HEK293 (cell line): ENCODE measurements around the gene TOM1.
A peak's percentile ranks its signal among the peaks of the same experiment; 100 is the strongest.

ENCODE experiments used
- CTCF ChIA-PET: fragments of 350-600 bp; formaldehyde crosslinking; extraction: SDS; loops from one replicate; lab custom pipeline; 2021; ENCODE audit warnings: antibody characterized with exemption; lab: Yijun Ruan, JAX
- POLR2A ChIA-PET: fragments of 300-600 bp; formaldehyde crosslinking; extraction: SDS; loops from one replicate; lab custom pipeline; 2020; ENCODE audit warnings: antibody characterized with exemption, inconsistent platforms; lab: Yijun Ruan, JAX
- H3K27ac ChIP-seq: fragments of 200-500 bp; sonication (Bioruptor generic); 2 replicates; pipeline ENCODE4 v1.5.1; 2014; ENCODE audit warnings: low read depth, low read length, control low read depth, inconsistent platforms; ENCODE audit errors: extremely low read depth
- H3K36me3 ChIP-seq, 2 experiments: fragments of 200-500 bp in 1 of 2; sonication (Bioruptor generic) in 1 of 2; 1 replicate in 1 of 2; 2 replicates in 1 of 2; pipeline ENCODE4 v1.5.1; 2014 to 2017; ENCODE audit warnings: inconsistent platforms in 2 of 2, low read length in 2 of 2; ENCODE audit not compliant: control insufficient read depth in 2 of 2, insufficient read depth in 1 of 2
- H3K4me1 ChIP-seq: fragments of 200-500 bp; sonication (Bioruptor generic); 2 replicates; pipeline ENCODE4 v1.5.1; 2014; ENCODE audit warnings: mild to moderate bottlenecking, low read length, inconsistent platforms; ENCODE audit not compliant: control insufficient read depth, insufficient read depth
- H3K4me3 ChIP-seq: 2 replicates; pipeline ENCODE4 v1.5.1; 2011; ENCODE audit warnings: low read depth, mild to moderate bottlenecking, control low read depth, low read length, moderate library complexity
- H3K9me3 ChIP-seq: fragments of 200-500 bp; sonication (Bioruptor generic); 2 replicates; pipeline ENCODE4 v1.5.1; 2014; ENCODE audit warnings: low read depth, low read length, inconsistent platforms; ENCODE audit not compliant: control insufficient read depth, insufficient read depth
- EGR2 ChIP-seq: fragments of 450-650 bp; formaldehyde crosslinking; IDR thresholded peaks from 2 replicates; pipeline ENCODE4 v1.5.1; 2016; ENCODE audit warnings: low read depth, missing biosample characterization, missing genetic modification characterization
- KLF16 ChIP-seq: fragments of 450-650 bp; formaldehyde crosslinking; IDR thresholded peaks from 2 replicates; pipeline ENCODE4 v1.5.1; 2017; ENCODE audit warnings: missing biosample characterization, missing genetic modification characterization
- KLF7 ChIP-seq: fragments of 450-650 bp; formaldehyde crosslinking; IDR thresholded peaks from 2 replicates; pipeline ENCODE4 v1.5.1; 2016; ENCODE audit warnings: missing biosample characterization, missing genetic modification characterization, borderline replicate concordance
- SCRT1 ChIP-seq: fragments of 450-650 bp; formaldehyde crosslinking; IDR thresholded peaks from 2 replicates; pipeline ENCODE4 v1.5.1; 2016; ENCODE audit warnings: missing biosample characterization, missing genetic modification characterization, borderline replicate concordance
- SP3 ChIP-seq: fragments of 450-650 bp; formaldehyde crosslinking; IDR thresholded peaks from 2 replicates; pipeline ENCODE4 v1.5.1; 2016; ENCODE audit warnings: missing biosample characterization, missing genetic modification characterization
- ZBTB20 ChIP-seq: fragments of 450-650 bp; formaldehyde crosslinking; IDR thresholded peaks from 2 replicates; pipeline ENCODE4 v1.5.1; 2016; ENCODE audit warnings: missing biosample characterization, missing genetic modification characterization
- ZEB2 ChIP-seq: fragments of 450-650 bp; formaldehyde crosslinking; IDR thresholded peaks from 2 replicates; pipeline ENCODE4 v1.5.1; 2016; ENCODE audit warnings: missing biosample characterization, missing genetic modification characterization
- ZFP69B ChIP-seq: fragments of 450-650 bp; formaldehyde crosslinking; IDR thresholded peaks from 2 replicates; pipeline ENCODE4 v1.5.1; 2016; ENCODE audit warnings: missing biosample characterization, missing genetic modification characterization
- ZNF146 ChIP-seq: fragments of 450-650 bp; formaldehyde crosslinking; IDR thresholded peaks from 2 replicates; pipeline ENCODE4 v1.5.1; 2016; ENCODE audit warnings: missing biosample characterization, missing genetic modification characterization
- ZNF155 ChIP-seq: fragments of 450-650 bp; formaldehyde crosslinking; IDR thresholded peaks from 2 replicates; pipeline ENCODE4 v1.5.1; 2016; ENCODE audit warnings: missing biosample characterization, missing genetic modification characterization
- ZNF366 ChIP-seq: fragments of 450-650 bp; formaldehyde crosslinking; conservative IDR thresholded peaks from 2 replicates; pipeline ENCODE4 v1.5.1; 2016; ENCODE audit warnings: missing biosample characterization, missing genetic modification characterization
- ZNF391 ChIP-seq: fragments of 450-650 bp; formaldehyde crosslinking; IDR thresholded peaks from 2 replicates; pipeline ENCODE4 v1.5.1; 2016; ENCODE audit warnings: low read depth, missing biosample characterization, missing genetic modification characterization, borderline replicate concordance
- ZNF561 ChIP-seq: fragments of 450-650 bp; IDR thresholded peaks from 2 replicates; pipeline ENCODE4 v1.5.1; 2018; ENCODE audit warnings: missing biosample characterization, missing genetic modification characterization, borderline replicate concordance
- ZXDB ChIP-seq: fragments of 450-650 bp; formaldehyde crosslinking; IDR thresholded peaks from 2 replicates; pipeline ENCODE4 v1.5.1; 2016; ENCODE audit warnings: missing biosample characterization, missing genetic modification characterization
- TF ChIP-seq, protein P1 (sequence below): fragments of 450-650 bp; formaldehyde crosslinking; IDR thresholded peaks from 2 replicates; pipeline ENCODE4 v1.5.1; 2016; ENCODE audit warnings: missing biosample characterization, missing genetic modification characterization
- TF ChIP-seq, protein P2 (sequence below): sonication (generic); formaldehyde crosslinking; IDR thresholded peaks from 2 replicates; pipeline ENCODE4 v1.8.1; 2022; ENCODE audit warnings: mild to moderate bottlenecking, moderate library complexity, missing genetic modification reagents
- TF ChIP-seq, protein P3 (sequence below): fragments of 450-650 bp; formaldehyde crosslinking; IDR thresholded peaks from 2 replicates; pipeline ENCODE4 v1.5.1; 2016; ENCODE audit warnings: missing biosample characterization, missing genetic modification characterization
- TF ChIP-seq, protein P4 (sequence below): fragments of 450-650 bp; formaldehyde crosslinking; IDR thresholded peaks from 2 replicates; pipeline ENCODE4 v1.5.1; 2016; ENCODE audit warnings: missing biosample characterization, missing genetic modification characterization
- TF ChIP-seq, protein P5 (sequence below): fragments of 450-650 bp; formaldehyde crosslinking; IDR thresholded peaks from 2 replicates; pipeline ENCODE4 v1.5.0; 2017; ENCODE audit warnings: missing biosample characterization, missing genetic modification characterization, borderline replicate concordance
- TF ChIP-seq, protein P6 (sequence below): fragments of 450-650 bp; formaldehyde crosslinking; IDR thresholded peaks from 2 replicates; pipeline ENCODE4 v1.5.1; 2016; ENCODE audit warnings: missing biosample characterization, missing genetic modification characterization

TOM1 gene

DNA sequence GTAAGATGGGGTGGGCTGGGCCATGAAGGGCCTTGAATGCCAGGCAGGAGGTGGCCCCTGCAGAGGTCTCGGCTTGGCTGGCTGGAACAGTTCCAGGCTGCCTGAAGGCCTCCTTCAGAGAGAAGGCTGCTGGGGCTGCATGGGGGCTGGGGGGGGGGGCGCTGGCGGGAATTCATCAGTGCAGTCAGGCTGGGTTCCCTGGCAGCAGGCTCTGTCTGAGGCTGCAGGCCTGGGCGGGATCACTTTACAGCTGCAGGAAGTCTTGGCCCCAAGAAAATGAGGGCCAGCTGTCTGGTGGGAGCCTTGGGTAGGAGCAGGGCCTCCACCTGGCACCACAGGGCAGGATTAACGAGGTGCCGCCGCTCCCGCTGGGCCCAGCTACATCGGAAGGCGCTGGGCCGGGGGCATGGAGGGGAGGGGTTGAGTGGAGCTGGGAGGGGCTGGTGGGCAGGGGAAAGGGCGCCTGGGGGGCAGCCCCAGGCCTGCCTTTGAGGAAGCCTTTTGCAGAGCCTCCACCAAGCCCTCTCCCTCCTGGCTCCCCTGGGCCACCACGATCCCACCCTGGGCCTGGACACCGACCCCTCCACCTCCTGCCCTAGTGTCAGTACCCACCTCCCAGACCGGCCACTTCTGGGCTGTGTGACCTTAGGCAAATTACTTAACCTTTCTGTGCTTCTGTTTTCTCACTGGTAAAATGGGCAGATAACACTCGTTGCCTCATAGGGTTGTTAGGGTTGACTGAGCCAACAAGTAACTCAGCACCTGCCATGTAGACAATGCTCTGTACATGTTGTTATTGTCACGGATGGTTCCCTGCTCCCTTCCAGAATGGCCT is 50.2 kb downstream of the TOM1 start (continued):
- TF ChIP-seq SCRT1 (tag by site-specific recombination) (no peak), EGR2 (tag by site-specific recombination) (0 out of 2 replicates have a peak, but pooled peaks have one; percentile 29), ZNF155 (tag by site-specific recombination) (no peak)
- TF ChIP-seq, all 188 proteins: peak for 5

DNA sequence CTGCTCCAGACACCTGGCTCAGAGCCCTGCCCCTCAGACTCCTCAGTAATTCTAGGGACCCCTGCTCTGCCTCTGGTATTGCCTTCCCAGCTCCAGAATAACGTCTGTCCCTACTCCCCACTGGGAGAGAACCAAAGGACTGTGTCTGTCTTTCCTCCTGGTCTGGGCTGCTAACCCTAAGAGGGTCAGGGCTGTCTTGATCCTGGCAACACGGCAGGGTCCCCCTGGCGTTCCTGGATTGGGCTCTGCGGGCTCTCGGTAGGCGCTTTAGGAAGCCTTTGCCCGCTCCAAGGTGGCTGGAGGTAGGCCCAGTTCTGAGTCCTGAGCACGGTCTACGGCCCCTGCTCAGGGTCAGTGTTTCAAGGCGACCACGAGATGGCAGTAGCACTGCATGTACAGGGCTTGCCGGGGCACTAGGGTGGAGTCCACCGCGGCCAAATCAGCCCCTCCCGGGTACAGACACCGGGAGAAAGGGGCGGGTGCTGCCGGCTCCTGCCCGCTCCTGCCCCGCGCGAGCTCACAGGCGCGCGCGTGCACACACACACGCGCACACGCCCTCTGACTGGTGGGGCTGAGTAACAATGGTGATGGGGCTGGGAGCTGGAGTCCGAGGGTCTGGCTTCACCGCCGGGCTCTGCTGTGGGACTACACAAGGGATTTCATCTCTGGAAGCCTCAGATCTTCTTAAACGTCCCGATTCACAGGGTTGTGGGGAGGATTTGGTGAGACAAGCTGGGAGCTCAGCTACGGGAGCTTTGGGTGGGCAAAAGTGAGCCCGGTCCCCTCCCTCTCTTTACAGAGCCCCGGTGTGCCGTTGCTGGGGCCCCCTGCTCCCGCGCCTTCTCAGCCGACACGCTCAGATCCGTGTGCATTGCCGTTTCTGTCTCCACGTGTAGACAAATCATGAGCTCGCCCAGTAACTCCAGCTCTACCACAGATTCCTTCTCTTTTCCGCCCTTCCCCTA is 51.1 kb downstream of the TOM1 start:
- Histone ChIP-seq H3K27ac (peak overlapping the region; percentile 10; the same call in 1 of the 2 replicates), H3K4me3 (peak overlapping the region; percentile 46), H3K9me3 (no peaks in the 10 kb centered on the region), H3K4me1 (no peaks in the 10 kb centered on the region), H3K36me3 (peaks cover 0 to 13% of the 10 kb centered on the region in 2 experiments; a peak in 1 of 3 replicates)
- ChIA-PET POLR2A (interaction anchor here (0.6 to 1.9 kb wide), 10 partner anchors 10 to 890 kb away, joined by 3 to 5 read pairs (median 3); partner anchors contain the start of genes HMOX1 and TOM1), CTCF (interaction anchor here (0.6 to 2.9 kb wide), 57 partner anchors 9 to 1483 kb away, joined by 3 to 33 read pairs (median 4); partner anchors contain the start of gene HMOX1)
- TF ChIP-seq, protein P1, sequence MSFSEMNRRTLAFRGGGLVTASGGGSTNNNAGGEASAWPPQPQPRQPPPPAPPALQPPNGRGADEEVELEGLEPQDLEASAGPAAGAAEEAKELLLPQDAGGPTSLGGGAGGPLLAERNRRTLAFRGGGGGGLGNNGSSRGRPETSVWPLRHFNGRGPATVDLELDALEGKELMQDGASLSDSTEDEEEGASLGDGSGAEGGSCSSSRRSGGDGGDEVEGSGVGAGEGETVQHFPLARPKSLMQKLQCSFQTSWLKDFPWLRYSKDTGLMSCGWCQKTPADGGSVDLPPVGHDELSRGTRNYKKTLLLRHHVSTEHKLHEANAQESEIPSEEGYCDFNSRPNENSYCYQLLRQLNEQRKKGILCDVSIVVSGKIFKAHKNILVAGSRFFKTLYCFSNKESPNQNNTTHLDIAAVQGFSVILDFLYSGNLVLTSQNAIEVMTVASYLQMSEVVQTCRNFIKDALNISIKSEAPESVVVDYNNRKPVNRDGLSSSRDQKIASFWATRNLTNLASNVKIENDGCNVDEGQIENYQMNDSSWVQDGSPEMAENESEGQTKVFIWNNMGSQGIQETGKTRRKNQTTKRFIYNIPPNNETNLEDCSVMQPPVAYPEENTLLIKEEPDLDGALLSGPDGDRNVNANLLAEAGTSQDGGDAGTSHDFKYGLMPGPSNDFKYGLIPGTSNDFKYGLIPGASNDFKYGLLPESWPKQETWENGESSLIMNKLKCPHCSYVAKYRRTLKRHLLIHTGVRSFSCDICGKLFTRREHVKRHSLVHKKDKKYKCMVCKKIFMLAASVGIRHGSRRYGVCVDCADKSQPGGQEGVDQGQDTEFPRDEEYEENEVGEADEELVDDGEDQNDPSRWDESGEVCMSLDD (tag by site-specific recombination) = peak; percentile 27; the same call in 1 of the 2 replicates
- TF ChIP-seq, protein P2, sequence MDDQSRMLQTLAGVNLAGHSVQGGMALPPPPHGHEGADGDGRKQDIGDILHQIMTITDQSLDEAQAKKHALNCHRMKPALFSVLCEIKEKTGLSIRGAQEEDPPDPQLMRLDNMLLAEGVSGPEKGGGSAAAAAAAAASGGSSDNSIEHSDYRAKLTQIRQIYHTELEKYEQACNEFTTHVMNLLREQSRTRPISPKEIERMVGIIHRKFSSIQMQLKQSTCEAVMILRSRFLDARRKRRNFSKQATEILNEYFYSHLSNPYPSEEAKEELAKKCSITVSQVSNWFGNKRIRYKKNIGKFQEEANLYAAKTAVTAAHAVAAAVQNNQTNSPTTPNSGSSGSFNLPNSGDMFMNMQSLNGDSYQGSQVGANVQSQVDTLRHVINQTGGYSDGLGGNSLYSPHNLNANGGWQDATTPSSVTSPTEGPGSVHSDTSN (CRISPR knock-in tag) = no peak
- TF ChIP-seq ZNF146 (tag by site-specific recombination) (no peak), ZNF366 (tag by site-specific recombination) (peak; percentile 46; the same call in 1 of the 2 replicates), ZFP69B (tag by site-specific recombination) (0 out of 2 replicates have a peak, but pooled peaks have one; percentile 22), ZNF561 (tag by site-specific recombination) (0 out of 2 replicates have a peak, but pooled peaks have one; percentile 4), KLF7 (peak; percentile 89; the same call in 1 of the 2 replicates), ZXDB (tag by site-specific recombination) (peak; percentile 47; the same call in 1 of the 2 replicates), KLF16 (peak; percentile 76; the same call in 1 of the 2 replicates), ZBTB20 (peak; percentile 47; the same call in 1 of the 2 replicates), ZNF391 (peak; percentile 67; the same call in 1 of the 2 replicates), SP3 (tag by site-specific recombination) (peak; percentile 64), ZEB2 (tag by site-specific recombination) (peak; percentile 82)
- TF ChIP-seq, protein P3, sequence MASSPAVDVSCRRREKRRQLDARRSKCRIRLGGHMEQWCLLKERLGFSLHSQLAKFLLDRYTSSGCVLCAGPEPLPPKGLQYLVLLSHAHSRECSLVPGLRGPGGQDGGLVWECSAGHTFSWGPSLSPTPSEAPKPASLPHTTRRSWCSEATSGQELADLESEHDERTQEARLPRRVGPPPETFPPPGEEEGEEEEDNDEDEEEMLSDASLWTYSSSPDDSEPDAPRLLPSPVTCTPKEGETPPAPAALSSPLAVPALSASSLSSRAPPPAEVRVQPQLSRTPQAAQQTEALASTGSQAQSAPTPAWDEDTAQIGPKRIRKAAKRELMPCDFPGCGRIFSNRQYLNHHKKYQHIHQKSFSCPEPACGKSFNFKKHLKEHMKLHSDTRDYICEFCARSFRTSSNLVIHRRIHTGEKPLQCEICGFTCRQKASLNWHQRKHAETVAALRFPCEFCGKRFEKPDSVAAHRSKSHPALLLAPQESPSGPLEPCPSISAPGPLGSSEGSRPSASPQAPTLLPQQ (tag by site-specific recombination) = peak; percentile 47; the same call in 1 of the 2 replicates
- TF ChIP-seq, protein P4, sequence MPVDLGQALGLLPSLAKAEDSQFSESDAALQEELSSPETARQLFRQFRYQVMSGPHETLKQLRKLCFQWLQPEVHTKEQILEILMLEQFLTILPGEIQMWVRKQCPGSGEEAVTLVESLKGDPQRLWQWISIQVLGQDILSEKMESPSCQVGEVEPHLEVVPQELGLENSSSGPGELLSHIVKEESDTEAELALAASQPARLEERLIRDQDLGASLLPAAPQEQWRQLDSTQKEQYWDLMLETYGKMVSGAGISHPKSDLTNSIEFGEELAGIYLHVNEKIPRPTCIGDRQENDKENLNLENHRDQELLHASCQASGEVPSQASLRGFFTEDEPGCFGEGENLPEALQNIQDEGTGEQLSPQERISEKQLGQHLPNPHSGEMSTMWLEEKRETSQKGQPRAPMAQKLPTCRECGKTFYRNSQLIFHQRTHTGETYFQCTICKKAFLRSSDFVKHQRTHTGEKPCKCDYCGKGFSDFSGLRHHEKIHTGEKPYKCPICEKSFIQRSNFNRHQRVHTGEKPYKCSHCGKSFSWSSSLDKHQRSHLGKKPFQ (tag by site-specific recombination) = no peak
- TF ChIP-seq, protein P5, sequence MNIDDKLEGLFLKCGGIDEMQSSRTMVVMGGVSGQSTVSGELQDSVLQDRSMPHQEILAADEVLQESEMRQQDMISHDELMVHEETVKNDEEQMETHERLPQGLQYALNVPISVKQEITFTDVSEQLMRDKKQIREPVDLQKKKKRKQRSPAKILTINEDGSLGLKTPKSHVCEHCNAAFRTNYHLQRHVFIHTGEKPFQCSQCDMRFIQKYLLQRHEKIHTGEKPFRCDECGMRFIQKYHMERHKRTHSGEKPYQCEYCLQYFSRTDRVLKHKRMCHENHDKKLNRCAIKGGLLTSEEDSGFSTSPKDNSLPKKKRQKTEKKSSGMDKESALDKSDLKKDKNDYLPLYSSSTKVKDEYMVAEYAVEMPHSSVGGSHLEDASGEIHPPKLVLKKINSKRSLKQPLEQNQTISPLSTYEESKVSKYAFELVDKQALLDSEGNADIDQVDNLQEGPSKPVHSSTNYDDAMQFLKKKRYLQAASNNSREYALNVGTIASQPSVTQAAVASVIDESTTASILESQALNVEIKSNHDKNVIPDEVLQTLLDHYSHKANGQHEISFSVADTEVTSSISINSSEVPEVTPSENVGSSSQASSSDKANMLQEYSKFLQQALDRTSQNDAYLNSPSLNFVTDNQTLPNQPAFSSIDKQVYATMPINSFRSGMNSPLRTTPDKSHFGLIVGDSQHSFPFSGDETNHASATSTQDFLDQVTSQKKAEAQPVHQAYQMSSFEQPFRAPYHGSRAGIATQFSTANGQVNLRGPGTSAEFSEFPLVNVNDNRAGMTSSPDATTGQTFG (tag by site-specific recombination) = no peak
- TF ChIP-seq, protein P6, sequence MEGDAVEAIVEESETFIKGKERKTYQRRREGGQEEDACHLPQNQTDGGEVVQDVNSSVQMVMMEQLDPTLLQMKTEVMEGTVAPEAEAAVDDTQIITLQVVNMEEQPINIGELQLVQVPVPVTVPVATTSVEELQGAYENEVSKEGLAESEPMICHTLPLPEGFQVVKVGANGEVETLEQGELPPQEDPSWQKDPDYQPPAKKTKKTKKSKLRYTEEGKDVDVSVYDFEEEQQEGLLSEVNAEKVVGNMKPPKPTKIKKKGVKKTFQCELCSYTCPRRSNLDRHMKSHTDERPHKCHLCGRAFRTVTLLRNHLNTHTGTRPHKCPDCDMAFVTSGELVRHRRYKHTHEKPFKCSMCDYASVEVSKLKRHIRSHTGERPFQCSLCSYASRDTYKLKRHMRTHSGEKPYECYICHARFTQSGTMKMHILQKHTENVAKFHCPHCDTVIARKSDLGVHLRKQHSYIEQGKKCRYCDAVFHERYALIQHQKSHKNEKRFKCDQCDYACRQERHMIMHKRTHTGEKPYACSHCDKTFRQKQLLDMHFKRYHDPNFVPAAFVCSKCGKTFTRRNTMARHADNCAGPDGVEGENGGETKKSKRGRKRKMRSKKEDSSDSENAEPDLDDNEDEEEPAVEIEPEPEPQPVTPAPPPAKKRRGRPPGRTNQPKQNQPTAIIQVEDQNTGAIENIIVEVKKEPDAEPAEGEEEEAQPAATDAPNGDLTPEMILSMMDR (tag by site-specific recombination) = peak; percentile 97
